Pancreas (tissue), 10 donors: Measurements from ENCODE around the gene NXN. TPM values are rescaled to one million over a fixed set of nuclear protein-coding genes. Genes with fewer than 3 reads are reported as not detected.
"Not testable (repeated sequence)": the region's sequence is repeated elsewhere in the genome, so short reads cannot be mapped to it uniquely, and the experiment has no call there.

ENCODE experiments used
- ATAC-seq, 4 donors: fragments of 200-7000 bp; cut with Tn5 transposase; one replicate each; pipeline versions ENCODE4 v1.8.0 to v1.9.1; 2020; ENCODE audit warnings: mild to moderate bottlenecking in 4 of 4, moderate library complexity in 4 of 4
- DNase-seq, 6 donors: peaks; one replicate each; pipeline ENCODE4 v3.0.0-alpha.2; 2020
- FAIRE-seq: peaks from 2 replicates; lab custom pipeline; 2012; peaks lifted over from hg19 to GRCh38; lab: Jason Lieb, UNC
- H3K27ac ChIP-seq, 4 donors: fragments of 200-600 bp; sonication (generic); 1 replicate in 3 of 4; 2 replicates in 1 of 4; pipeline versions ENCODE4 v1.5.0 to v1.8.0; 2020
- H3K27me3 ChIP-seq, 4 donors: fragments of 200-600 bp; one replicate each; pipeline ENCODE4 v1.8.0; 2021
- H3K36me3 ChIP-seq, 3 donors: fragments of 200-600 bp; sonication (generic) in 1 of 3; one replicate each; pipeline versions ENCODE4 v1.5.0 to v1.8.0; 2020 to 2021
- H3K4me1 ChIP-seq, 3 donors: fragments of 200-600 bp; one replicate each; pipeline ENCODE4 v1.8.0; 2021
- H3K4me3 ChIP-seq, 4 donors: fragments of 200-600 bp; sonication (generic) in 2 of 4; one replicate each; pipeline versions ENCODE4 v1.5.0 to v1.8.0; 2020 to 2021
- H3K9me3 ChIP-seq, 4 donors: fragments of 200-600 bp; one replicate each; pipeline ENCODE4 v1.8.0; 2021
- CTCF ChIP-seq, 4 donors: fragments of 200-600 bp; sonication (generic) in 3 of 4; IDR thresholded peaks; one replicate each; pipeline versions ENCODE4 v1.5.0 to v1.8.0; 2021; ENCODE audit warnings: antibody characterized with exemption in 4 of 4
- WGBS, 2 donors: extraction: QIAGEN DNeasy Blood & Tissue Kit; methylation state at CpG; one replicate each; pipeline ENCODE4 v1.1.7; 2013; 5-methylcytosine and 5-hydroxymethylcytosine counted together
- intact Hi-C, 3 donors: fragments of 100-400 bp; cut with DNase I; formaldehyde crosslinking; loops; one replicate each; pipeline versions ENCODE4 v1.11.1 to v1.14.2; 2022
- polyA plus RNA-seq, 2 donors: library from polyadenylated mRNA; stranded (reverse); fragments of 200-250 nt; gene quantifications; one replicate each; pipeline ENCODE4 v1.2.3, GENCODE V29; 2013
- total RNA-seq, 6 donors: library from RNA; stranded (reverse); fragmentation: NEBNext Ultra II Directional in 4 of 6; extraction: Animal tissue kit (Norgen Biotek cat#: 25700) in 4 of 6; gene quantifications; one replicate each; pipeline versions ENCODE4 v1.2.1 to v1.2.4, GENCODE V29; 2021 to 2023
- donor health status: healthy with polysubstance abuse.
- donor health status: DM: no; HTN: no; CAD: no; lungs with moderate emphysema.
- donor health status: DM: no; HTN: no; CAD: no.
- donor health status: control.
- donor health status: control.
- donor health status: Bipolar disorder and iron deficiency.
- donor health status: DM: yes; HTN: yes; CAD: no.
- donor health status: DM: no; HTN: no; CAD: no.
- donor health status: DM: no; HTN: no; CAD: no.
- donor health status: DM: yes; HTN: yes; CAD: no.

Gene NXN
- total and polyA plus RNA-seq, 8 donors: 17.4 to 35.0 (median 29.4) TPM

- H3K27me3 ChIP-seq: no peaks in the 10 kb centered on the region
- H3K27ac ChIP-seq: no peak overlapping the region
- intact Hi-C loops: loop anchor here in 1 of 3 donors (10.0 kb wide), 1 partner anchor 83 kb away; no protein-coding TSS in a partner anchor
- H3K4me1 ChIP-seq: peaks cover 24 to 33% (median 25%) of the 10 kb centered on the region in 3 donors
- ATAC-seq: no peak
- DNase-seq: no peak
- no peak for TF ChIP-seq CTCF (IDR thresholded peaks at IDR 0.05)
- 83 to 88% methylated on average over 14 of the region's 14 CpGs for WGBS, 2 donors
- no peaks in the 10 kb centered on the region for H3K36me3 ChIP-seq
- no peak for FAIRE-seq
- no peak overlapping the region for H3K4me3 ChIP-seq
- H3K9me3 ChIP-seq: no peaks in the 10 kb centered on the region
Observed at GRCh38 chr17:877630-878029, 101.9 kb downstream of the NXN start.

GRCh38 chr17:876272-876671 is 103.3 kb downstream of the NXN start:
- FAIRE-seq: no peak

GRCh38 chr17:874590-874989 is 105.0 kb downstream of the NXN start:
- Histone ChIP-seq H3K4me1 (peaks cover 5 to 10% (median 10%) of the 10 kb centered on the region in 3 donors), H3K27ac (peak overlapping the region; percentile 75 to 81 (median 79))
- not testable (repeated sequence) for FAIRE-seq, H3K4me3 ChIP-seq, H3K36me3 ChIP-seq, H3K27me3 ChIP-seq, H3K9me3 ChIP-seq
- intact Hi-C loops: loop anchor here in 1 of 3 donors (10.0 kb wide), 1 partner anchor 80 kb away; no protein-coding TSS in a partner anchor
- 38 to 50% methylated on average over 2 of the region's 2 CpGs for WGBS, 2 donors
- ATAC-seq: peak; percentile 77 to 84 (median 80)
- DNase-seq: peak in 2 of 6 donors; percentile 62 to 69

More at GRCh38 chr17:876272-876671, 103.3 kb downstream of the NXN start:
- H3K27me3 ChIP-seq: no peaks in the 10 kb centered on the region
- no peak overlapping the region for H3K27ac ChIP-seq
- no peak for TF ChIP-seq CTCF (IDR thresholded peaks at IDR 0.05)
- H3K36me3 ChIP-seq: no peaks in the 10 kb centered on the region
- no peak overlapping the region for H3K4me3 ChIP-seq
- peaks cover 18 to 22% (median 21%) of the 10 kb centered on the region in 3 donors for H3K4me1 ChIP-seq
- WGBS, 2 donors: 90 to 92% methylated on average over 12 of the region's 12 CpGs
- intact Hi-C loops: loop anchor here in 1 of 3 donors (10.0 kb wide), 1 partner anchor 81 kb away; no protein-coding TSS in a partner anchor
- no peak for DNase-seq
- H3K9me3 ChIP-seq: no peaks in the 10 kb centered on the region
- ATAC-seq: no peak

GRCh38 chr17:872855-873254 is 106.7 kb downstream of the NXN start:
- peaks cover 0 to 10% (median 4%) of the 10 kb centered on the region in 3 donors for H3K4me1 ChIP-seq
- H3K9me3 ChIP-seq: no peaks in the 10 kb centered on the region
- H3K4me3 ChIP-seq: no peak overlapping the region
- ATAC-seq: no peak
- no peak for DNase-seq
- no peaks in the 10 kb centered on the region for H3K27me3 ChIP-seq
- TF ChIP-seq CTCF (IDR thresholded peaks at IDR 0.05): no peak
- WGBS, 2 donors: 95 to 98% methylated on average over 5 of the region's 5 CpGs
- H3K27ac ChIP-seq: no peak overlapping the region
- intact Hi-C loops: loop anchor here in 1 of 3 donors (10.0 kb wide), 1 partner anchor 78 kb away; no protein-coding TSS in a partner anchor
- no peak for FAIRE-seq
- no peaks in the 10 kb centered on the region for H3K36me3 ChIP-seq

GRCh38 chr17:871751-872519 is 107.6 kb downstream of the NXN start:
- Histone ChIP-seq H3K9me3 (no peaks in the 10 kb centered on the region), H3K4me1 (peaks cover 0 to 10% (median 4%) of the 10 kb centered on the region in 3 donors), H3K36me3 (no peaks in the 10 kb centered on the region), H3K4me3 (no peak overlapping the region), H3K27me3 (no peaks in the 10 kb centered on the region), H3K27ac (no peak overlapping the region)
- FAIRE-seq (no peak), ATAC-seq (no peak), DNase-seq (no peak)
- TF ChIP-seq CTCF (IDR thresholded peaks at IDR 0.05): no peak
- WGBS, 2 donors: 60 to 71% methylated on average over 9 of the region's 9 CpGs
- intact Hi-C loops: loop anchor here in 1 of 3 donors (10.0 kb wide), 1 partner anchor 77 kb away; no protein-coding TSS in a partner anchor
